Testis (tissue), 2 donors: ENCODE results near the gene OVOL1.

Source experiments
- POLR2A ChIP-seq: fragments of 450-650 bp; IDR thresholded peaks from one replicate; pipeline ENCODE4 v1.6.1; 2017; ENCODE audit warnings: antibody characterized with exemption, mild to moderate bottlenecking, moderate library complexity
- TF ChIP-seq, protein P1 (sequence below), 3 experiments: fragments of 450-650 bp in 2 of 3; fragments of 200-600 bp in 1 of 3; sonication (generic) in 1 of 3; IDR thresholded peaks; one replicate each; pipeline ENCODE4 v1.5.1; 2016 to 2019; ENCODE audit warnings: antibody characterized with exemption in 3 of 3, mild to moderate bottlenecking in 2 of 3, moderate library complexity in 1 of 3

DNA sequence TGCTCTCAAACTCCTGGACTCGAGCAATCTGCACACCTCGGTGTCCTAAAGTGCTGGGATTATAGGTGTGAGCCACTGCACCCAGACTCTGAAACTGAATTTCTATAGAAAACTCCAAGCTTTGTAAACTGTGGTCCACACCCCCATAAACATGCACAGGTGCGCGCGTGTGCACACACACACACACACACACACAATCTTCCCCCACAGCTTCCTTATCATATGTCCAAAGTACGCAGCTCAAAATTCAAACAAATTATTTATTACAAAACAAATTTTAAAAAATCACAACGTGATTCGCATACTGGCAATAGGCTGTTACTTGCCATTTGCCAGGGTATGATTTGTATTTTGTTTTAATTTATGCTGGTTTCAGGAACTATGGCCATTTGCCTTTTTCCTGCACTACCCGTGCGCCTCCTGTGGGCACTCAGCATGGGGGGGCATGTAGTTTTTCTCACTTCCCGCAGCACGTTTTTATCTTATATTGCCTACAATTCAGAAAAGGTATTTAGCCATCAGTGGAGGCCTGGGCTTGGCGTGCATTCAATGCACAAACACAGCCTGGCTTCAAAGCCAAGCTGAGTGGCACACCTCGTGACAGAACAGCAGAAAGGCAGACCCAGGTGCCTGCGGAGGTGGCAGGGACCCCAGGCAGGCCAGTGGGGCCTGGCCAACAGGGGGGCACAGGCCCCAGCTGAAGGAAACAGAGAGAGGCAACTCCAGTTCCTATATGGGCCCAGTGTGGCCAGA, 36.1 kb downstream of the OVOL1 start:
- TF ChIP-seq, protein P1, sequence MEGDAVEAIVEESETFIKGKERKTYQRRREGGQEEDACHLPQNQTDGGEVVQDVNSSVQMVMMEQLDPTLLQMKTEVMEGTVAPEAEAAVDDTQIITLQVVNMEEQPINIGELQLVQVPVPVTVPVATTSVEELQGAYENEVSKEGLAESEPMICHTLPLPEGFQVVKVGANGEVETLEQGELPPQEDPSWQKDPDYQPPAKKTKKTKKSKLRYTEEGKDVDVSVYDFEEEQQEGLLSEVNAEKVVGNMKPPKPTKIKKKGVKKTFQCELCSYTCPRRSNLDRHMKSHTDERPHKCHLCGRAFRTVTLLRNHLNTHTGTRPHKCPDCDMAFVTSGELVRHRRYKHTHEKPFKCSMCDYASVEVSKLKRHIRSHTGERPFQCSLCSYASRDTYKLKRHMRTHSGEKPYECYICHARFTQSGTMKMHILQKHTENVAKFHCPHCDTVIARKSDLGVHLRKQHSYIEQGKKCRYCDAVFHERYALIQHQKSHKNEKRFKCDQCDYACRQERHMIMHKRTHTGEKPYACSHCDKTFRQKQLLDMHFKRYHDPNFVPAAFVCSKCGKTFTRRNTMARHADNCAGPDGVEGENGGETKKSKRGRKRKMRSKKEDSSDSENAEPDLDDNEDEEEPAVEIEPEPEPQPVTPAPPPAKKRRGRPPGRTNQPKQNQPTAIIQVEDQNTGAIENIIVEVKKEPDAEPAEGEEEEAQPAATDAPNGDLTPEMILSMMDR (IDR thresholded peaks at IDR 0.05): no peak
- TF ChIP-seq POLR2A: no peak
